HCT116 (cell line): ENCODE measurements around the gene CFAP58.

Source experiments
- CTCF ChIP-seq, 3 experiments: fragments of 200-600 bp in 1 of 3; sonication (generic) in 1 of 3; IDR thresholded peaks in 2 of 3; conservative IDR thresholded peaks in 1 of 3; 2 replicates each; pipeline ENCODE4 v1.5.1; 2012 to 2017; ENCODE audit warnings: low read depth in 2 of 3, low read length in 2 of 3, antibody characterized with exemption in 1 of 3, borderline replicate concordance in 1 of 3, control low read depth in 1 of 3, mild to moderate bottlenecking in 1 of 3, mixed read lengths in 1 of 3, mixed run types in 1 of 3, moderate library complexity in 1 of 3; ENCODE audit not compliant: insufficient read depth in 1 of 3
- EZH2 ChIP-seq: fragments of 200-600 bp; sonication (generic); IDR thresholded peaks from 2 replicates; pipeline ENCODE4 v1.6.1; 2017; ENCODE audit warnings: antibody characterized with exemption, mixed run types
- EZH2phosphoT487 ChIP-seq: fragments of 200-600 bp; IDR thresholded peaks from 2 replicates; pipeline ENCODE4 v1.6.1; 2018; ENCODE audit warnings: antibody characterized with exemption, borderline replicate concordance

GRCh38 chr10:104317726-104318299 lies 35.8 kb upstream of the CFAP58 start:
- TF ChIP-seq EZH2 (no peak), CTCF (IDR thresholded peaks at IDR 0.05 in 2 of 3, conservative IDR thresholded peaks at IDR 0.05 in 1 of 3; ENCODE audit: borderline replicate concordance in 1 of 3, insufficient read depth in 1 of 3, low read depth in 2 of 3, low read length in 2 of 3) (no peak), EZH2phosphoT487 (no peak)
